Activated CD8-positive, alpha-beta memory T cell treated with anti-CD3 and anti-CD28 coated beads, Interleukin-2, amount 50 U/mL, for 1 hour (primary cell): ENCODE data around the gene DCTN2.
"Not testable (repeated sequence)": the region's sequence is repeated elsewhere in the genome, so short reads cannot be mapped to it uniquely, and the experiment has no call there.

ENCODE experiments used
- DNase-seq: peaks from one replicate; pipeline ENCODE4 v3.0.0-alpha.2; 2020; ENCODE audit errors: extremely low read depth

Gene DCTN2

DNA sequence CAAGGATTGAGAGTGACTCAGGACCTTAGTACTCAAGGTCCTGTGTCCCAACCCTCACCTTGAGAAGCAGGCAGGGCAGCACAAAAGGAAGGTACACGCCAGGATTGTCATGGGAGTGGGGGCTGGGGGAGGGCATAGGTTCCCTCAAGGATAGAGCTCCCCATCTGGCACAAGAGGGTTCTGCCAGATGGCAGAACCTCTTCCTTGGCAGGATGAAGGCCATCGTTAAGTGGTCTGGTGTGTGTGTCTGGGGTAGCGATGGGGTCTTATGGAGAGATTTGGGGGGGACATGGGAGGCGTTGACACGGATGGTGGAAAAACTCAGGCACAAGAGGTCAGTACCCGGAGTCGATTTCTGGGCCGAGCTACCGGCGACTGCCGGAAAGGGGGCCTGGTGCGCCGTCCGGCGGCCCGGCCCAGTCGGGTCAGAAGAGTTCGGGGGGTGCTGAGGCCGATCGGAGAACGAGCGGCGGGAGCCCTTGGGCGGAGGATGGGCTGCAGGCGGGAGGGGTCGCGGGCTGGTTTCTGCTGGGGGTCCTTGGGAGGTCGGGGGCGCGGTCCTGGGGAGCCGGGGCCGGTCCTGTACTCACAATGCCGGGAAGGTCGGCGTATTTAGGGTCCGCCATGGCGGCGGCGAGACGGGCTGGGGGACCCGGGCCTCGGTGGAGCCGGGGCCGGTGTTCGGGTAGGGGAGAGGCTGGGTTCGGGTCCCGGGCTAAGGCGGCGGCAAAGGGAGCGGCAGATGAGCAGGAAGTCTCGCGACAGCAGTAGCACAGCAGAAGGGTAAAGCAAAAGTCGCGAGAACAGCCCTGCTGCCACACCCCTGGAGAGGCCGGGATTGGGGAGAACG, at the start of gene DCTN2:
DCTN2 (minus strand) TSS at position 755 of the 850 bp plus-strand sequence; CDS start at position 626, 129 bp downstream.
- peak; percentile 85 for DNase-seq

DNA sequence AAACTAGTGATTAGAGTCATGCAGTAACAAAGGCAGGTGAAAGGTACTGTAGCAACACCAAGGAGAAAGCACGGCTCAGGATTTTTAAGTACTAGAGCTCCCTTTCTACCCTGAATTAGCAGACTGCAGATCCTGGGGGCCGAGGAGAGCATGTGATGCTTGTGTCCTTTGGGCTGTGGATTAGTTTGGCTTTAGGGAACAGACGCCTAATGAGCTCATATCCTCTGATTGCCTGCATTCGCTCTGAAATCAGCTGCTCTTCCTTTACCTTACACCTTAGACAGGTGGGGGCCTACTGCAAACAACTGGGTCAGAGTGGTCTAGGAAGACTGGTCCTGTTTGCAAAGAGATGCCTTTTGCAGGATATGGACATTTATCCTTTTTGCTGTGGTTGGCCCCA, 46.2 kb upstream of the DCTN2 start:
- DNase-seq = no peak

DNA sequence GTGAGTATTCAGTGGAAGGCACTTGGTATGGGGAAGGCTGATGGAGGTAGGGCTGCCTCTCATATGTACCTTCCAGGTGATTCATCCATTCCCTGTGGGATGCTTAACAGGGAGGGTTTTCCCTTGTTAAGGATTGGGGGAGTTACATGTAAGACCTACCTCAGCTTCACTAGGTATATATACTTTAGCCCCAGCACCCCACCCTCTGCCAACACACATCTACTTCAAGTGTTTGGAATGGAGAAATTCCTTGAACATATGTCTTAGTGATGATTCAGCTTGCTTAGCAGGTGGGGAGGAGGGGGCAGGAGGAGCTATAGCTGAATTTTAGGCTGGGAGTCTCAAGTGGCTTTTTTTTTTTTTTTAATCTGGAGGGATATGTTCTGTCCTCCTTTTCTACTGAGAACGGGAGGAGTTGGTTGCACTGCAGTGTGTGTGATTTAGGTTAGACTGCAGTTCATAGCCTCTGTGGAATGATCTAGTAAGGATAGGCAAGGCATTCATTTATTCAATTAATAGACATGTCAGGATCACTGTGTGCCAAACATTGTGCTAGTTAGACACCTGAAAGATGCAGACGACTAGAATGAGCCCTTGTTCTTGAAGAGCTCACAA, 45.7 kb upstream of the DCTN2 start:
- DNase-seq = no peak

DNA sequence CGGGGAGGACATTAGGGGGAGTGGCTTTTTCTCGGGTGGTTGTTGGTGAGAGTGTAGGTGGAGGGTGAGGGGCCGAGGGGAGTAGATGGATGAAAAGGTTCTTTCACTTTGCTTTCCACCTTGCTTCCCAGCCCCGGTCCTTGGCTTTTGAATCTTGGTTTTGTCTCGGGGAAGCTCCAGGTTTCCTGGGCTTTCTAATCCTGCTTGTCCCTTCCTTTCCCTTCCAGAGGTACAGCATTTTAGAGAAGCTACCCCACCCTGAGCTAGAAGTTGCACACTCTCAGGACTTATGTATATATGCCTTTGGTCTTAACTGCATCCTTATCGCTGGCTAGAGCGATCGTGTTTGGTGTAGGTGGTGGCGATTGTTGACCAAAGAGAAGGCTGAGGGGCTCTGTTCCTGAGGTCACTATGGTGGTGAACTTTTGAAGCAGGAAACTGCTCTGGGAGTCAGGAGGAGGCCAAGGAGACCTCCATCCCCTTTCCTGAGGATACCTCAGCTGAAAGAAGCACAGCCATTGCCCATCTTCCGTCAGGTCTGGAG, 44.9 kb upstream of the DCTN2 start:
- DNase-seq = no peak

DNA sequence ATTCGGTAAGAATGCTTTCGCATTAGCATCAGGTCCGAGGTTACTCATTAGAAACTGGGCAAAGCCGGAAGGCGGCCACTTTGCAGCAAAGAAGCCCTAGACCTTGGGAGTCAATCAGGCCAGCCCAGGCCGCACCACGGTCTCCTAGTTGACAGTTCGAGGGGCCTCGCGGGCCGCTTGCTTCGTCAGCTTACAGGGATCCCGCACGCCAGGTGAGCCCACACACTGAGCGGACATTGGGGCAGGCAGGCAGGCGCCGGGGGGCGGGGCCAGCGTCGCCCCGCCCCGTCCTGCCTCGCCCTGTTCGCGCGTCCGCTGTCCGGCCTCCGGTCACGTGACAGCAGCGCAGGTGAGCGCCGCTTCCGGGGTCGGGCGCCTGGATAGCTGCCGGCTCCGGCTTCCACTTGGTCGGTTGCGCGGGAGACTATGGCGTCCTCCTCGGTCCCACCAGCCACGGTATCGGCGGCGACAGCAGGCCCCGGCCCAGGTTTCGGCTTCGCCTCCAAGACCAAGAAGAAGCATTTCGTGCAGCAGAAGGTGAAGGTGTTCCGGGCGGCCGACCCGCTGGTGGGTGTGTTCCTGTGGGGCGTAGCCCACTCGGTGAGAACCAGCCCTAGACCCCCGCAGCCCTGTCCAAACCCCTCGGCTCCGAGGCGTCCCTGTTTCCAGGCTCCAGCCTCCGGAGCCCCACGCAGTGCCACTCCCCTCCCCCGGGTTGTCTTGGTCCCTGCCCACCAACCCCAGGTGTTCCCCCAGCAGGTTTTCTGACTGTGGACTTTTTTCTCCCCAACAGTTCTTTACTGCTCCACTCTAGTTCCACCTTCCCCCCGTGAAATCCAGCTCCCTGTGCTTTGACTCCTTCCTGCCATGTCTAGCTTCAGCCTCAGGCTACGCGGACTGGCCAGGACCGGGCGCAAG, 44.1 kb upstream of the DCTN2 start, which contains the start of gene PIP4K2C:
PIP4K2C (plus strand) TSS at position 329 of the 918 bp plus-strand sequence; CDS start at position 427, 98 bp downstream.
- DNase-seq = peak; percentile 30

DNA sequence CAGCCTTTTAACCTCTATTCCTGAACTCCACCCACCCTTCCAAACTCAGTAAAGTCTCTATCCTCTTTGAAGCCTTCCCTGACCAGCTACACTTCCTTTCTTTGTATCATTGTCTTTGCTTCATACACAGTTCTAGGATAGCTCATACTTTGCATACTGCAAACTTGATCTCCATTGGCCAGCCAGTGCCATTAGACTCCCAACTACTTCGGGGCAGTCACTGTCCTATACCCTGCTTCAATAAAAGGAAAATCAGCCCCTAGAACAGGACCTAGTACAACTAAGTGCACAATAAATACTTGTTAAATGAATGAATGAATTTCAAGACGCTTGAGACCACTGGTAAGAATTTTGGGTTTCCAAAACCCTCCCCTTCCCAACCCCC, 43.5 kb upstream of the DCTN2 start:
- no peak for DNase-seq

DNA sequence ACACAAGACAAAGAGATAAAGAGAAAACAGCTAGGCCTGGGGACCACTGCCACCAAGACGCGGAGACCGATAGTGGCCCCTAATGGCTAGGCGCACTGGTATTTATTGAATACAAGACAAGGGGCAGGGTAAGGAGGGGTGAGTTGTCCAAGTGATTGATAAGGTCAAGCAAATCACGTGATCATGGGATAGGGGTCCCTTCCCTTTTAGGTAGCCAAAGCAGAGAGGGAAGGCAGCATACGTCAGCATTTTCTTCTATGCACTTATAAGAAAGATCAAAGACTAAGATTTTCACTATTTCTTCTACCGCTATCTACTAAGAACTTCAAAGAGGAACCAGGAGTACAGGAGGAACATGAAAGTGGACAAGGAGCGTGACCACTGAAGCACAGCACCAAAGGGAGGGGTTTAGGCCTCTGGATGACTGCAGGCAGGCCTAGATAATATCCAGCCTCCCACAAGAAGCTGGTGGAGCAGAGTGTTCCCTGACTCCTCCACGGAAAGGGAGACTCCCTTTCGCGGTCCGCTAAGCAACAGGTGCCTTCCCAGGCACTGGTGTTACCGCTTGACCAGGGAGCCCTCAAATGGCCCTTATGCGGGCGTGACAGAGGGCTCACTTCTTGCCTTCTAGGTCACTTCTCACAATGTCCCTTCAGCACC, 42.1 kb upstream of the DCTN2 start:
- DNase-seq = not testable (repeated sequence)

DNA sequence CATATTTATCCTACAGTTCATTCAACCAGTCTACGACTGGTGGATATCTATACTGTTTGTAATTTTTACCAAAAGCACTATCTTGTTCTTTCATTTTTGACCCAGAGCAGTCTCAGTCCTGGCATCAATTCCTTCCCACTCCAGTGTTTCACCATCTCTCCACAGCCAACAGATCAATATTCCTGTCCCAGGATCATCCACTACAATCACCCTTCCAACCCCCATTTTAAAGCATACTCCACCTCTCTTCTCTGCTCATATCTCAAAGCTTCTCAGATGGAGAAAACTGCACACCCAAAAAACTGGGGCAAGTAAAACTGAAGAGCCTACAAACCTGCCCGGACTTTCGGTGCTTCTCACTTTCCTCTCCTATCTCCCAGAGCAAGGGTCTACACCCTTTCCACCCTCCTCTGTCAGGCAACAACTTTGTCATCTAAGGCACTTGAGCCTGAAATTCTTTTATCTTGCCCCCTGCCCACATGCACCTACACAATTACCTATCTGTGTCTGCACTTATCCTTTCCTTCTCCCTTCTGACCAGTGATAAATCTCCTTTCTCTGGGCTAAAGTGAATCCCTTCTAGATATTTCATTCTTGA, 39.9 kb upstream of the DCTN2 start:
- DNase-seq = no peak

DNA sequence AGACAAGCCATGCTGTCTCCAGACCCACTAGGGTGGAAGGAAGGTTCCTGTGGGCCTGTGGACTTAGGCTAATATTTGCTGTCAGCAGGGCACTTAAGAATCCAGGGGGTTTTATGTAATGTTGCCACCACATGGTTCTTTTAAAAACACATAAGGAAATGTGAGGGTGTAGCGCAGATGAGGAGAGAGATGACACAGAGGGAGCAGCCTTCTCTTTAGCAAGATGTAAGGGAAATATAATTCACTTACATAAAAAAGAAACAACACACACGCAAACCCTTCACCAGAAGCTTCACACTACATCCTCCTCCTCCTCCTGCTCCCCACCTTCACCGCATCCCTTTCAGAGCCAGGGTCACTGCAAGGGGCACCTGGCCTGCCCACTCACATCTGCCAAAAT, 39.1 kb upstream of the DCTN2 start:
- no peak for DNase-seq

DNA sequence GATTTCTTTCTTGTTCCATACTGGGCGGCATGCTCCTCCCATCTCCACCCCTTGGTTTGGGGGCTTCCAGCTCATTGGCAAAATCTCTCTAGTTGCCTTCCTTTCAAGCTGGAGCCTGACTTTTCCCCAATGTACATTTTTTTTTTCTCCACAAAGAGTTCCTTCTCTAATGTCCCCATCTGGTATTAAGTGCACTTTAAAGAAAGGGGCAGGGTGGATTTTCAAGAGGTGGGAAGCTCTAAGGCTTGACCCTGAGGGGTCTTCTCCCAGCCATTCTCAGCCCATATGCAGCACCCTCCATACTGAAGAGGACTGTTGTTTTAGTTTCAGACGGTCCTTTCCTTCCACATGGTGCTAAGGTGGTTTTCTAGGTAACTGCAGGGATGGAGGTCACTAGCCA, 38.2 kb upstream of the DCTN2 start:
- DNase-seq = no peak

DNA sequence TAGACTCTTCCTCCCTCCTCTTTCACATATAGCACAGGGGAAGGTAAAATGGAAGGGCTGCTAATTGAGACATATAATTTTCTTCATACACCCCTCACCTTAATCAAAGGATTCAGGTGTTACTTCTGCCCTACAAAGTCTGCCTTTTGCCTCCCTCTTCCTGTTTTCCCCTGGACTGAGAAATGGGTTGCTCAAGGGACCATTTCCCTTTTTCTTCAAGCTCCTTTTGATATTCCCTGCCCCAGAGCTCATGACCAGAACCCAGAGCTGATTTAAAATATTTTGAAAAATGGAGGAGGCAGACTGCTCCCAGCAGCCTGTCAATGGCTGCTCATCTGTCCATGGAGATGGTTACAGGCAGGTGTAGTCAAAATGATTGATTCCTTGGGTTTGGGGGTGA, 37.7 kb upstream of the DCTN2 start:
- no peak for DNase-seq

DNA sequence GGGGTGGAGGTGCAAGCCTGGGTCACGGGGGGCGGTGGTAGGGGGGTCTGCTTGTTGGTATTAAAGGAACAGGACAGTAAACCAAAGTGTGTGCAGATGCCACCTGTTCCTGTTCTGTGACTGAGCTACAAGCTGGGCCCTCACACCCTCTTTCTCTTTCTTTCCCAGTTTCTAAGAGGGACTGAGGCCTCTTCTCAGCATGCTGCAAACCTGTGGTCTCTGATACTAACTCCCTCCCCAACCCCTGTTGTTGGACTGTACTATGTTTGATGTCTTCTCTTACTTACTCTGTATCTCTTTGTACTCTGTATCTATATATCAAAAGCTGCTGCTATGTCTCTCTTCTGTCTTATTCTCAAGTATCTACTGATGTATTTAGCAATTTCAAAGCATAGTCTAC, 37.1 kb upstream of the DCTN2 start:
- DNase-seq = no peak

DNA sequence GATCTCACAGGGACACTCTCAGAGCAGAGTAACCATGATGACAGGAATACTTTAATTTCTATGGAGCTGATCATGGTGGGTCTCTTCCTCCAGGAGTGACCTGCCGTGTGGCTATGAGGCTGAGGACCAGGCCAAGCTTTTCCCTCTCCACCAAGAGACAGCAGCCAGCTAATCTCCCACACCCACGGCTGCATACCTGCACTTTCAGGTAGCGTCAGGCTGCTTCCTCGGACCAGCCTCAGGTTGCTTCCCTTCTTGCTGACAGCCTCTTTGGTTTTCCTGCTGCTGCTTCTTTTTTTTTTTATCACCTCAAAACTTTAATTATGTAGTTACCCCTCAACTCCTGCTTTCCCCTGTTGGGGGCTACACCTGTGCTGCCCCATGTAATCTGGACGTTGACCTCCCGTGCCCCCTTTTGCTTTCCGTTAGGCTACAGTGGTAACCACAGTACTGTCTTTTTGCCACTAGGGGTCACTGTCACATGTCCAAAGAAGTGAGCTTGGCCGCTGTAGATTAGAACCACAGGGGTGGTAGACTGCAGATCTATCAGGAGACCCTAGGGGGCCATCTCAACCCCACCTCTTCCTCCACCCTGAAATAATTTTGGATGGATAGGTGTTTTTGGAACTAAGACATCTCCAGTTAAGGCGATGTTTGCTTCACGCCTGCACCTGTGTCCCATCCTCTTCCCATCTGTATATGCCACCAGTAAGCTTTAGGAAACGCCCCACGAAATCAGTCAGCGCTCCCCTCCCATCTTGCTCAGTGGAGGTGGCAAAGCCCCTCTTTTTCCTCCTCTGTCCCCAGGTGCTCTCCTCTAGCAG, 36.2 kb upstream of the DCTN2 start:
- DNase-seq = peak; percentile 50

DNA sequence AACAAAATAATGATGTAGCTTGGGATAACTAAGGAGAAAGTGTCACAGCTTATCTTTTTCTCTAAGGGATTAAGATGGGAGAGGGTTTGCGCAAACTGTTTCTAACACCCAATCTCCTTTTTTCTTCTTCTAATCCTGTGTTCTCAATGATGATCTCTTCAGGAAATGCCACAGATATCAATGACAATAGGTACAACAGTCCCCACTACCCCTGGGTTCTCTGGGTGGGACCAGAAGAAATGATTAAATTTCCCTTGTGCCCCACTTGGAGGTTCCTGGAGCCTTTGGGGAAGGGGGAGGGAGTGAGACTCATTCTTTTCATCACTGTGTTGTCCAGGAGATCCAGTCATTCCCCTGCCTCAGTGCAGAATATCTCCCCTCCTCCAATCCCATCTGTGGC, 35.4 kb upstream of the DCTN2 start:
- no peak for DNase-seq

DNA sequence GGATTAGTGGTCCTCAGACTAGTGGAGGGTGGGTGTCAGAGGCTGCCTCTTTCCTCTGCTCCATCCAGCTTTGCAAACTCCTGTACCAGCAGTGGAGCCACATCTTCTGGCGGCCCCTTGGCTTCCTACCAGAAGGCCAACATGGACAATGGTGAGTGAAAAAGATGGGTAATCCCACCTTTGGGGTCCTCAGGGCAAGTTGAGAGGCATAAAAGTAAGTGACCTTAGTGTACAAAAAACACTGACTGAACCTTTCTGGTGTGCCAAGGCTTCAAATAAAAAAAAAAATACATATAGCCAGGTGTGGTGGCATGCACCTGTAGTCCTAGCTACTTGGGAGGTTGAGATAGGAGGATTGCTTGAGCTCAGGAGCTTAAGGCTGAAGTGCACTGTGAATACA, 34.8 kb upstream of the DCTN2 start:
- DNase-seq = no peak

DNA sequence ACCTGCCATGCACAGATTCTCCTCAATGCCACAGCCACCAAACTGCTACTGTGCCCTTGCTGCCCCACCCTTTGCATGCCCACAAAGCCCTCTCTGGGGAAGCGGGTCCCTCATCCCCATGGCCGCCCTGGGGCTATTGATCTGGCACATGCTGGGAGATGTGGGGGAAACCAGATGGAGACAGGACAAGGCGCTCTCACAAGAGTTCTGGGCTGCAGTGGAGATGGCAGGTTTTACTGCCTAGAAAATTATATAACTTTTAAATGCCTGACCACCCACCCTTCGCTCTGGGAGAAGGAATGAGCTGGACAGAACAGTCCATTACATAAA, 33.4 kb upstream of the DCTN2 start:
- DNase-seq = no peak

DNA sequence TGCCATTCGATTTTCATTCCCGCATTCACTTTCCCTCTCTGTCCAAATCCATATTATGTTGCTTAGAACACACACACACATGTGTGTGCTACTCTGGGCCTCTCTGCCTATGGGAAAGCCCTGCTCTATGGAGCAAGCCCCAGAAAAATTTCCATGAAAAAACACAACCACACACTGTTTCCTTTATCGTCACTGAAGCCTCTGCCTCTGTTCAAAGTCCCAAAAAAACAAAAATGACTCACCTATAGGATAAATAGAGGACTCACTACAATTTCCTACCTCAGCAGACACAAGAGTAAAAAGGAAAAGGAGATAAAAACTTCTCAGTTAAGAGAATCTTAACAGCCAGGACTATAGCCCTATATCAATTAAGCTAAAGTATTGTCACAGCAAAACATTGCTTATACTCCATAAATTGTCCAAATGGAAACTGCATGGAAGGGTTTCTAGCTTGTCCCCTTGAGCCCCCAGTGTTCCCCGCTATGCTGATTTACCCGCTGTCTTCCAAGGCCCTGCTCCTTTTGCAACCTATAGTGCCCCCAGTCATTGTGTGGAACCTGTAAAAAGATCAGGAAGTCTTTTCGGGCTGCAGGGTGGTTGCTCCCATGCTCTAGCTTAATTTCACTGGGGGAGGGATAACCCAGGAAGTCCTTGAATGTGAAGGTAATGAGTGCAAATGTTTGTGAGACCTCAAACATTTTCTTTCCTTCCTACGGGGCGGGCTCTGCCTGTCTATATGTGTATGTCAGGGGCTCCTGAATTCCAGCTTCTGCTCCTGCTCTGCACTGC, 32.9 kb upstream of the DCTN2 start:
- no peak for DNase-seq

DNA sequence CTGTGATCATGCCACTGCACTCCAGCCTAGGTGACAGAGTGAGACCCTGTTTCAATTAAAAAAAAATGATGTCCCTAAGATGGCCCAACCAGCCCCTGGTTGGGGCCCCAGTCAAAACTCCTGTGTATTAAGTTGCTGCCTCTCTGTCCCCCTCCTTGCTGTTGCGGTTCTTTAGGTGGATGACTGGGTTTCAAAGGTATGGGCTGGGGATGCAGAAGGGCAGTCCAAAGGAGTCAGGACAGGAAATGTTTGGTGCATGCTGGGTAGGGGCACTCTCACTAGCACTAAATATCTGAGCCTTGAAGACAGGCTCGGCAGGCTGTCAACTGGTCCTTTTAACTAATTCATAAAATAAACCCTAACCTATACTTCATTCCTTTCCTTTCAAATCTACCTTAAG, 32.0 kb upstream of the DCTN2 start:
- no peak for DNase-seq

DNA sequence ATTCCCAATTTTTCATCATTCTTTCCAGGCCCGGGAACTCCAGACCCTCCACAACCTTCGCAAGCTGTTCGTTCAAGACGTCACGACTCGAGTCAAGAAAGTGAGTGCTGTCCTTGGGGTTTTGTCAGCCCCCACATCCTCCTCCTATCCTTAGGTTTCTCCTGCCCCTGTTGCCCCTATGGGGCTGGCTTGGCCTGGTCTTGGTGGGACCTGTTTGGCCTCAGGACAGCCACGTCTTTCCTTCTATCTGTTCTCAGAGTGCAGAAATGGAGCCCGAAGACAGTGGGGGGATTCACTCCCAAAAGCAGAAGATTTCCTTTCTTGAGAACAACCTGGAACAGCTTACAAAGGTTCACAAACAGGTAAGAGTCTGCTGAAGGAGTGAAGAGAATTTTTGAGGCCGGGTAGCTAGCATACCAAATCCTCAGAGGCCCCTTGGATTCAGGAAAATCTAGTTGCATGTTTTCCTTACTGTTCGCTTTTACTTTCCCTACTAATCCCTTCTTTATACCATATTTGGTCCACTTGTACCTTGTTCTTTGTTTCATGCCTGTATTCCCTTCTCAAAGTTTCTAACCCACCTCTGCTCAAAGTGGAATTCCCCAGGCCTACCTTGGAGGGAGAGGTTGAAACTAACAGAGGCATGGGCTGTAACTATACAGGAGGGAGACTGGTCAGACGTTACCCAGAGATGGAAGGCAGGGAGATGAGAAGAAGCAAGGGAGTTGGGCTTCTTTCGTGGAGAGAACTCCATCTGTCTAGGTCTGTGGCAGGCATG, 31.2 kb upstream of the DCTN2 start:
- DNase-seq = no peak
